ENCODE data around the gene IPCEF1. TPM values are rescaled to one million over a fixed set of nuclear protein-coding genes. Genes with fewer than 3 reads are reported as not detected.

IPCEF1 gene
- total and polyA plus RNA-seq, 2 experiments from 2014 or later = 0.15 TPM; not detected in 1

- H3K4me1 ChIP-seq (ENCODE audit: low read depth) = no peaks in the 10 kb centered on the region
- no peaks in the 10 kb centered on the region for H3K27me3 ChIP-seq
- H3K9me3 ChIP-seq (ENCODE audit: low read depth) = no peaks in the 10 kb centered on the region
- no peaks in the 10 kb centered on the region for H3K36me3 ChIP-seq
- H3K4me3 ChIP-seq = no peak overlapping the region
- DNase-seq (ENCODE audit: low read depth in 1 of 2, low spot score in 1 of 2) = no peak
- TF ChIP-seq CTCF (IDR thresholded peaks at IDR 0.05; ENCODE audit: low read depth, low read length) = no peak
- no peak overlapping the region for H3K27ac ChIP-seq
Observed at GRCh38 chr6:154218787-154219186, 137.8 kb downstream of the IPCEF1 start.

GRCh38 chr6:154218301-154218700 is 138.3 kb downstream of the IPCEF1 start:
- Histone ChIP-seq H3K4me3 (no peak overlapping the region), H3K4me1 (ENCODE audit: low read depth) (no peaks in the 10 kb centered on the region), H3K27ac (no peak overlapping the region), H3K36me3 (no peaks in the 10 kb centered on the region), H3K27me3 (no peaks in the 10 kb centered on the region), H3K9me3 (ENCODE audit: low read depth) (no peaks in the 10 kb centered on the region)
- TF ChIP-seq CTCF (IDR thresholded peaks at IDR 0.05; ENCODE audit: low read depth, low read length) = no peak
- DNase-seq (ENCODE audit: low read depth in 1 of 2, low spot score in 1 of 2) = no peak

DNA sequence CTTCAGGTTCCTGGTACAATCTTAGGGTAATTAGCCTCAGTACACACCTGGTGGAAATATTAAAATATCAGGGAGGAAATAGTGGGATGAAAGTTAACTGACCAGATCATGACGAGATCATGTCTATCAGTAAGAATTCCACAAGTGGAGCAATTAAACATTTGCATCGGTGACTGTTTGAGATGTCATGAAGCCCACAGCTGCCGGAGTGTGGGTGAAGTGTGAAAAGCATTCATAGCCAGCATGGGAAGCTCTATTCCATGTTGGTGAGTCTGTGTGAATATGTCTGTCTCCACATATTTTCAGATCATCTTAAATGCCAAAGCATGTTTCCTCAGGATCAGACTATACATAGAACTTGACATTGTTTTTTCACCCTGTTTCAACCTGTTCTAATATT is 142.8 kb downstream of the IPCEF1 start:
- no peaks in the 10 kb centered on the region for H3K36me3 ChIP-seq
- no peak for TF ChIP-seq CTCF (IDR thresholded peaks at IDR 0.05; ENCODE audit: low read depth, low read length)
- DNase-seq (ENCODE audit: low read depth in 1 of 2, low spot score in 1 of 2) = no peak
- no peak overlapping the region for H3K27ac ChIP-seq
- no peaks in the 10 kb centered on the region for H3K4me1 ChIP-seq (ENCODE audit: low read depth)
- H3K27me3 ChIP-seq = no peaks in the 10 kb centered on the region
- H3K9me3 ChIP-seq (ENCODE audit: low read depth) = no peaks in the 10 kb centered on the region
- no peak overlapping the region for H3K4me3 ChIP-seq

DNA sequence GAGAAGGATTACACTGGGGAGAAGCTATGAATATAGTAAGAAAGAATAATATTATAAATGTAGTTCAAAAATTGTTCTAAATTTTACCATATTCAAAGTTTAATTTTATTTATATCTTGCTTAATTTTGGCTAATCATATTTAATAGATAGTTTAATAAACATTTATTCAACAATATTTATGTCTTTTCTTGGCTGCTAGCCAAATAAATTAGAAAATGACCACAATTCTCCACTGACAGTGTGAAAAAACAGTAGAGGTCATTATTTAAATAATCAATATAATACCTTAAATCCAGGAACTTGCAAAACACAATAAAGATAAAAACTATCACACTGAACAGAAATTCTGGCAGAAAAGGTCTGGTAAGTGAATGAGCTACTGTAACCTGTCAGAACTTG is 145.9 kb downstream of the IPCEF1 start:
- H3K27me3 ChIP-seq = no peaks in the 10 kb centered on the region
- no peak overlapping the region for H3K4me3 ChIP-seq
- no peaks in the 10 kb centered on the region for H3K4me1 ChIP-seq (ENCODE audit: low read depth)
- TF ChIP-seq CTCF (IDR thresholded peaks at IDR 0.05; ENCODE audit: low read depth, low read length) = no peak
- no peaks in the 10 kb centered on the region for H3K36me3 ChIP-seq
- H3K27ac ChIP-seq = no peak overlapping the region
- H3K9me3 ChIP-seq (ENCODE audit: low read depth) = no peaks in the 10 kb centered on the region
- DNase-seq (ENCODE audit: low read depth in 1 of 2, low spot score in 1 of 2) = no peak

GRCh38 chr6:154209555-154209954 is 147.0 kb downstream of the IPCEF1 start:
- H3K27ac ChIP-seq = no peak overlapping the region
- H3K36me3 ChIP-seq = no peaks in the 10 kb centered on the region
- H3K4me1 ChIP-seq (ENCODE audit: low read depth) = no peaks in the 10 kb centered on the region
- TF ChIP-seq CTCF (IDR thresholded peaks at IDR 0.05; ENCODE audit: low read depth, low read length) = no peak
- no peaks in the 10 kb centered on the region for H3K27me3 ChIP-seq
- no peaks in the 10 kb centered on the region for H3K9me3 ChIP-seq (ENCODE audit: low read depth)
- DNase-seq (ENCODE audit: low read depth in 1 of 2, low spot score in 1 of 2) = no peak
- H3K4me3 ChIP-seq = no peak overlapping the region

DNA sequence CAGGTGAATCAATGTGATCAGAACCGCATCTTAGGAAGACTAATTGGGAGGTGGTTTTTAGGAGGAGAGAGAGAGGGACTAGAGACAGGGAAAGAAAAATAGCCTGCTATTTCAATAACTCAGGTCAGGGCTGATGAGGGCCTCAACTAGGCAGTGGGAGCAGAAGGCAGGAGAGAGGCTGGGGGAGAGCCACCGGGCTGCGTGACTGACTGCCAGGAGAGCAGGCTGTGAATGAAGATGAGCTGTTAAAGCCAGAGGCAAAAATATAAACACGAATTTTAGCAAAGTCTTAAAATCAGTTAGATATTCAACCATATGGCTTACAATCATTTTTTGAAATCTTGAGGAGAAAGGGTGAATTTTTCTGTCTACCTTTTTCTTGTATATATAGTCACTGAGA is 149.6 kb downstream of the IPCEF1 start:
- no peak for TF ChIP-seq CTCF (IDR thresholded peaks at IDR 0.05; ENCODE audit: low read depth, low read length)
- DNase-seq (ENCODE audit: low read depth in 1 of 2, low spot score in 1 of 2) = no peak
- H3K27me3 ChIP-seq = no peaks in the 10 kb centered on the region
- H3K36me3 ChIP-seq = no peaks in the 10 kb centered on the region
- no peaks in the 10 kb centered on the region for H3K4me1 ChIP-seq (ENCODE audit: low read depth)
- H3K9me3 ChIP-seq (ENCODE audit: low read depth) = no peaks in the 10 kb centered on the region
- no peak overlapping the region for H3K27ac ChIP-seq
- no peak overlapping the region for H3K4me3 ChIP-seq
